Measurements from ENCODE around the gene SPOCK2. TPM values are rescaled to one million over a fixed set of nuclear protein-coding genes. Genes with fewer than 3 reads are reported as not detected.

SPOCK2 gene
- total RNA-seq, 1 experiment from 2014 or later = 4.8 TPM

- H3K36me3 ChIP-seq (ENCODE audit: control insufficient read depth, insufficient read depth, low read length) = no peaks in the 10 kb centered on the region
- peak; percentile 96 for DNase-seq (ENCODE audit: low read depth, low spot score)
- H3K4me3 ChIP-seq (ENCODE audit: low read depth in 2 of 2, low read length in 2 of 2) = no peak overlapping the region
- intact Hi-C loops (cut with micrococcal nuclease; ENCODE audit: unreplicated experiment) = loop anchor here (2.0 to 5.0 kb wide), 3 partner anchors 71 to 174 kb away; no protein-coding TSS in a partner anchor
- ChIA-PET POLR2A (interaction anchor here (0.7 to 0.8 kb wide), 2 partner anchors 45 to 157 kb away, joined by 4 to 12 read pairs; no protein-coding TSS in a partner anchor), CTCF (interaction anchor here (0.5 to 1.6 kb wide), 36 partner anchors 8 to 675 kb away, joined by 3 to 17 read pairs (median 4); no protein-coding TSS in a partner anchor)
- in situ Hi-C loops (cut with HindIII; ENCODE audit: low pct_unique_long_range_greater_than_20kb, low sequenced_read_pairs) = no loop called here
- TF ChIP-seq SIN3A (IDR thresholded peaks at IDR 0.05; ENCODE audit: borderline replicate concordance, insufficient read depth, low read depth, low read length) (no peak), POLR2AphosphoS5 (IDR thresholded peaks at IDR 0.05; ENCODE audit: low read depth, low read length) (peak; percentile 63; the same call in 1 of the 2 replicates), REST (IDR thresholded peaks at IDR 0.05; ENCODE audit: insufficient read depth in 1 of 2, low read depth in 2 of 2, low read length in 1 of 2) (no peak), TCF7L2 (IDR thresholded peaks at IDR 0.05; ENCODE audit: low read depth, low read length) (no peak), CTCF (IDR thresholded peaks at IDR 0.05) (peak; percentile 100)
- H3K27ac ChIP-seq (ENCODE audit: low read length) = peak overlapping the region; percentile 73
- H3K27me3 ChIP-seq (ENCODE audit: control insufficient read depth, insufficient read depth, low read length) = no peaks in the 10 kb centered on the region
- peaks cover 5% of the 10 kb centered on the region; the same call in 1 of the 2 replicates for H3K9me3 ChIP-seq (ENCODE audit: control insufficient read depth, insufficient read depth, low read depth, low read length)
- BruUV-seq (replicated peaks) = no TSS peak
- peaks cover 11% of the 10 kb centered on the region for H3K4me1 ChIP-seq (ENCODE audit: control insufficient read depth, insufficient read depth, low read length)
- ATAC-seq = peak; percentile 91
Measured at GRCh38 chr10:72048450-72049124, 39.8 kb downstream of the SPOCK2 start.

- ATAC-seq = no peak
- no peak for DNase-seq (ENCODE audit: low read depth, low spot score)
- intact Hi-C loops (cut with micrococcal nuclease; ENCODE audit: unreplicated experiment) = loop anchor here (5.0 kb wide), 1 partner anchor 68 kb away; no protein-coding TSS in a partner anchor
- BruUV-seq (replicated peaks) = no TSS peak
- TF ChIP-seq POLR2AphosphoS5 (IDR thresholded peaks at IDR 0.05; ENCODE audit: low read depth, low read length) (no peak), REST (IDR thresholded peaks at IDR 0.05; ENCODE audit: insufficient read depth in 1 of 2, low read depth in 2 of 2, low read length in 1 of 2) (no peak), TCF7L2 (IDR thresholded peaks at IDR 0.05; ENCODE audit: low read depth, low read length) (no peak), SIN3A (IDR thresholded peaks at IDR 0.05; ENCODE audit: borderline replicate concordance, insufficient read depth, low read depth, low read length) (no peak), CTCF (IDR thresholded peaks at IDR 0.05) (no peak)
- H3K9me3 ChIP-seq (ENCODE audit: control insufficient read depth, insufficient read depth, low read depth, low read length) = peaks cover 5% of the 10 kb centered on the region; the same call in 1 of the 2 replicates
- no peak overlapping the region; the same call in 1 of the 2 replicates for H3K27ac ChIP-seq (ENCODE audit: low read length)
- H3K27me3 ChIP-seq (ENCODE audit: control insufficient read depth, insufficient read depth, low read length) = no peaks in the 10 kb centered on the region
- in situ Hi-C loops (cut with HindIII; ENCODE audit: low pct_unique_long_range_greater_than_20kb, low sequenced_read_pairs) = no loop called here
- ChIA-PET POLR2A (interaction anchor here (0.6 kb wide), 1 partner anchor 167 kb away, joined by 5 read pairs; no protein-coding TSS in a partner anchor), CTCF (interaction anchor here (1.0 to 3.0 kb wide), 2 partner anchors 8 to 149 kb away, joined by 5 to 17 read pairs; no protein-coding TSS in a partner anchor)
- H3K4me1 ChIP-seq (ENCODE audit: control insufficient read depth, insufficient read depth, low read length) = peaks cover 13% of the 10 kb centered on the region; the same call in 1 of the 2 replicates
- H3K4me3 ChIP-seq (ENCODE audit: low read depth in 2 of 2, low read length in 2 of 2) = no peak overlapping the region
- no peaks in the 10 kb centered on the region for H3K36me3 ChIP-seq (ENCODE audit: control insufficient read depth, insufficient read depth, low read length)
Measured at GRCh38 chr10:72045586-72045985, 42.8 kb downstream of the SPOCK2 start.
